Measurements from ENCODE around the gene SLC35C1. TPM values are rescaled to one million over a fixed set of nuclear protein-coding genes. Genes with fewer than 3 reads are reported as not detected.

Gene SLC35C1
- total RNA-seq, 2 experiments from 2014 or later = 18.0 to 20.2 TPM

DNA sequence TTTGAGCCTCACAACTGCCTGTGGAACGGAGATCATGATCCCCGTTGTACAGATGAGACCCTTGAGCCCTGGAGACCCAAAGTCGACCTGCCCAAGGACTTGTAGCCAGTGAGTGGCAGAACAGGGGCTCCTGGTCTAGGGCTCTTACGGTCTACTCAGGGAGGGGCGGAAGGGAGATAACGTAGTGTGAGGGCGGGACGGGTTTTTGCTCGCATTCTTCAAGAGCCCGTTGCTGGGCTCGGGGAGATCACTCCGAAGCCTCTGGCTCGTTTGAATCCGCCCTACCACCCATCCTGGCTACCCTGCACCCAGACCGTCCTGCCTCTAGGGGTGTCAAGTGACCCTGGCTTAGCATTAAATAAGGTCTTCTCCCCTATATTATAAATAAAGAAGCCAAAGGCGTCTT is 43.0 kb downstream of the SLC35C1 start:
- POLR2A ChIA-PET = interaction anchor here (1.5 to 3.7 kb wide), 2 partner anchors 14 to 43 kb away, joined by 16 to 27 read pairs; partner anchors contain the start of gene SLC35C1
- peak; percentile 31 for ATAC-seq (ENCODE audit: low read depth)

DNA sequence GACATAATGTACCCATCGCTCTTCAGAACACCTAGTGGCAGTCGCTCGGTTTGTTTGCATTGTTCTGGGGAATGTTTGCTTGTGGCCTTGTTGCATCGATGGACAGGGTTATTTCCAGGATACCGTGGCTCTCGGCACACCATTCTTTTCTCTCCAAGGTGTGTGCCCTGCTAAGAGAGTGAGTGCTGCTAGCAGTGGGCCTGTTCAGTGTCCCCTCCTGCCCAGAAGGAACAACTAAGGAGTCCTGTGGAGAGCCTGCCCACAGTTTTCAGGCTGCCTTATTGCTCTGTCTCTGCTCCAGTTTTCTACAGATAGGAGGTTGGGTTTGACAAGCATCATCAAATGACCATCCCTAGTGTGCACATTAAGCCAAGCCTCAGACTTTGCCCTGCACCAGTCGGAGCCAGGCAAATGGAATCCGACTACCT is 43.7 kb downstream of the SLC35C1 start:
- ATAC-seq (ENCODE audit: low read depth) (no peak), DNase-seq (no peak)
- peak overlapping the region; percentile 88 for H3K4me3 Mint-ChIP-seq
- H3K27me3 Mint-ChIP-seq = peaks cover 11% of the 10 kb centered on the region
- no peak overlapping the region for H3K27ac Mint-ChIP-seq
- peaks cover 32% of the 10 kb centered on the region for H3K4me1 Mint-ChIP-seq
- H3K36me3 Mint-ChIP-seq = peaks cover 2% of the 10 kb centered on the region
- no peaks in the 10 kb centered on the region for H3K9me3 Mint-ChIP-seq
- POLR2A ChIA-PET = no interaction called here

More for the DNA sequence above, 43.0 kb downstream of the SLC35C1 start:
- peaks cover 12% of the 10 kb centered on the region for H3K27me3 Mint-ChIP-seq
- no peak for DNase-seq
- H3K4me1 Mint-ChIP-seq = peaks cover 40% of the 10 kb centered on the region
- peak overlapping the region; percentile 88 for H3K4me3 Mint-ChIP-seq
- no peaks in the 10 kb centered on the region for H3K9me3 Mint-ChIP-seq
- H3K36me3 Mint-ChIP-seq = peaks cover 2% of the 10 kb centered on the region
- peak overlapping the region; percentile 86 for H3K27ac Mint-ChIP-seq

DNA sequence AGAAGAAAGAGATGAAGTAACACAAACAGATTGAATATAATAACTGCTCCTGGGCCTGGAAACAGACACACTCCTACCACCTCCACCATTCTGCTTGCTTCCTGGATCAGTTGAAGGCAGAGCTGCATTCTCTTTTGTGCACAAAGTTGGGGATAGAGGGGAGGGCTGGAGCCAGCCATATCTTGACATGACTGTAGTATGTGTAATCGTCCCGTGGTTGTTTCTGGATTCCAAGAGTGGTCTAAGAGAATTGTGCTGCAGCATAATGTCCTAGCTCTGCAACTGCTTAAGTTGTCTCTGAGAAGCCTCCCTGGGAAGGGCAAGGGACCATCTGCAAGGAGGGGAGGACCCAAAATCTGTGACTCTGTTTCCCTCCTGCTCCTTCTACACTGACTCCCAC is 45.5 kb downstream of the SLC35C1 start:
- peaks cover 28% of the 10 kb centered on the region for H3K4me1 Mint-ChIP-seq
- no peak overlapping the region for H3K4me3 Mint-ChIP-seq
- DNase-seq = no peak
- H3K36me3 Mint-ChIP-seq = peaks cover 2% of the 10 kb centered on the region
- POLR2A ChIA-PET = interaction anchor here (0.8 kb wide), 1 partner anchor 68 kb away, joined by 3 read pairs; the partner anchor contains the start of gene PEX16
- no peak for ATAC-seq (ENCODE audit: low read depth)
- H3K9me3 Mint-ChIP-seq = no peaks in the 10 kb centered on the region
- H3K27me3 Mint-ChIP-seq = peaks cover 5% of the 10 kb centered on the region
- H3K27ac Mint-ChIP-seq = no peak overlapping the region

DNA sequence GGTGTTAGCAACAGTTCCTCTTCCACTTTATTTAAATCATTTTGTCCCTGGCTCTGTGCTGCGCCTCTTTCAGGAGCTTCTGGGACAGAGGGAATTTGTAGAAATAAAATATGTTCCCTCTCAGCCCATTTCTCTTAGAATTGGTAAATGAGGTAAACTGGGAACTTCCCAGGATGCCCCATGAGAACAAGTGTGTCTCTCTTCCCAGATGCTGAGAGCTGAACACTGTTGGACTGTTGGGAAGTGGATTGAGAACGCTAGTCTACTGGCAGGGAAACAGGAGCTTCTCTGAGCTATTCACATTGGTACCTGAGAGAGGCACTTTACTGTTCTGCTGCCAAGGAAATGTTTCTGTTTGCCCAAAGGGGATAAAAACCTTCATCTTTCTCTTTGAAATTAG is 46.3 kb downstream of the SLC35C1 start:
- H3K36me3 Mint-ChIP-seq = peaks cover 2% of the 10 kb centered on the region
- H3K27ac Mint-ChIP-seq = no peak overlapping the region
- no peak overlapping the region for H3K4me3 Mint-ChIP-seq
- POLR2A ChIA-PET = interaction anchor here (0.8 kb wide), 1 partner anchor 67 kb away, joined by 3 read pairs; the partner anchor contains the start of gene PEX16
- DNase-seq (no peak), ATAC-seq (ENCODE audit: low read depth) (no peak)
- peaks cover 28% of the 10 kb centered on the region for H3K4me1 Mint-ChIP-seq
- no peaks in the 10 kb centered on the region for H3K9me3 Mint-ChIP-seq
- no peaks in the 10 kb centered on the region for H3K27me3 Mint-ChIP-seq

DNA sequence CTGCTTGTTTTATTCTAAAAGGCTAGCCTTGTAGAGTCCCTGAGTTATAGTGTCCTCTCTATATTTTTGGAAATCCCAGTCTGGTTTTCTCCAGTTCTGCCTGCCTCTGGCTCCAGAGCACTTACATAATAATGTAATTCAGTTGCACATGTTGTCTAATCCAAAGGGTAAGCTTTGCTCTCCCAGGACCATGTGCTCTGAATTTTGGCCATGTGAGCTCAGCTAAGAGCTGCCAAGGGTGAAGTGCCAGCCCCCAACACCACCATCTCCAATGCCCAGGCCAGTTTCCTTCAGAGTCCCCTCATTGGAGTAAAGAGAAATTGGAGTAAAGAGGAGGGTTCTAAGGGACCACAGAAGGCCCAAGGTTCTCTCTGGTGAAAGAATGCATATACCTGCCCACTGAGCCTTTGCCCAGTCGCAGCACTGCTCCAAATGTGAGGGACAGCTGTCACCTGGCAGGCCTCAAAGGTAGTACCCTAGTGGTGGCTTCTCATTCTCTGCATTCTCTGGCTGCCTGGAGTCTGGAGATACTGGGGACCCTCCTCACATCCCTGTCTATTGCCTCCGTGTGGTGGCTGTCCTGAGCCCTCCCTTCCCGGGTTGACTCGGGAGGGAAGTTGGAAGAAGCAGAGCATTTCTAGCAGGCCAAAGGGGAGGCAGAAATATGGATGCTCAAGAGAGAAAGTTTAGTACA is 47.2 kb downstream of the SLC35C1 start:
- POLR2A ChIA-PET = no interaction called here
- peaks cover 5% of the 10 kb centered on the region for H3K36me3 Mint-ChIP-seq
- H3K4me1 Mint-ChIP-seq = peaks cover 21% of the 10 kb centered on the region
- no peak overlapping the region for H3K4me3 Mint-ChIP-seq
- ATAC-seq (ENCODE audit: low read depth) = no peak
- H3K9me3 Mint-ChIP-seq = no peaks in the 10 kb centered on the region
- H3K27ac Mint-ChIP-seq = no peak overlapping the region
- DNase-seq = no peak
- no peaks in the 10 kb centered on the region for H3K27me3 Mint-ChIP-seq

DNA sequence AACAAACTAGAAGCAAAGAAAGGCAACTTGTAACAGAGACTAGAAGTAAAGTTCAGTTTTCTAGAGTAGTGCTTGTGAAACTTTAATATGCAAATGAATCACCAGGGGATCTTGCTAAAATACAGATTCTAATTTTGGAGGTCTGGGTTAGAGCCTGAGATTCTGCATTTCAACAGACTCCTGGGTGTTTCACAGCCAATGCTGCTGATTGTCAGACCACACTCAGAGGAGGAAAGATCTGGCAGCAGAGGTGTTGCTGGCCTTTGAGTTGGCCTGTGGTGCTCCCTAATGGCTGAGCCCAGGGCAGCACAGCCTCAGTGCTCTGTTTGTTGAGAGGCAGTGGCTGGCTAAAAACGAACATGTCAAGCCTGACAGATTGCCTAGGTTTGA is 47.8 kb downstream of the SLC35C1 start:
- H3K27ac Mint-ChIP-seq = no peak overlapping the region

DNA sequence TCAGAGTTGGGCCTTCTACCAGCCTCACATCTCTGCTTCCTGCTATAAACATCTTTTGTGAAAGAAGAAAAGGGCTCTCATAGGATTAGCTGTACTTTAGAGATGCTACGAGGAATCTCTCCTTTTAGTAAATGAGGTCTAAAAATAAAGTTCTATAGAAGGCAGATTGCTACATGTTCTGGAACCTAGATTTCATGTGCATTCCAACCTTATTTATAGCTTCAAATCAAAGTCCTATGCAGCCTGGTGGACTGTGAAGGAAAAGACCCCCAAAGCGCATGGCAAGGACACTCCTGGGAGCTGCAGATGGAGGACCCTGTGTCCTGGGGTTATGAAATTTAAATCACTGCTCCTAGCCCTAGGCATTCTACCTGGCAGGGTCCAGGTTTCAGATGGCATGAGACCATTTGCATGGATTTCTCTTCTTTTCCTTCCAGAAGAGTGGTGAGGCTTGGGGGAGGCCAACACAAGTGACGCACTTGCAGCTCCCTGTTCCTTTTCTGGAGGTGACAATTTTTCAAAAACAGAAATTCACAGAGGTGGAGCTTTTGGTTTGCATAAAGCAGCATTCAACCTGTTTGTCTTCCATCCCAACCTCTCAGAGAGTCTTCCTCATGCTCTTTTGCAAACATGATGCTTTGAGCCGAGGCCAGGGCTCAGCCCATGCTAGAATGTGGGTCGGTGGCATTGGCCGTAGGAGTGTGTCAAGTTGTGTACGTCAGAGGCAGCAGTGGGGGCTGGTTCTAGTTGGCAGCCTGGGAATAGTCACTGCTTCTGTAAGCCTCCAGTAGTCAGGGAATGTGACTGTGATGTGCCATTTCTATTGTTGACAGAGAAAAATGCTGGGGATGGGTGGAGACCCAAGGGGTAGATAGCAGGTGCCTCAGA is 48.6 kb downstream of the SLC35C1 start:
- Mint-ChIP-seq H3K27ac (no peak overlapping the region), H3K4me1 (peaks cover 16% of the 10 kb centered on the region), H3K36me3 (peaks cover 8% of the 10 kb centered on the region), H3K27me3 (no peaks in the 10 kb centered on the region), H3K4me3 (no peak overlapping the region), H3K9me3 (no peaks in the 10 kb centered on the region)
- ATAC-seq (ENCODE audit: low read depth) = no peak
- no peak for DNase-seq
- POLR2A ChIA-PET = no interaction called here

More for the DNA sequence above, 47.8 kb downstream of the SLC35C1 start:
- H3K36me3 Mint-ChIP-seq = peaks cover 8% of the 10 kb centered on the region
- peaks cover 21% of the 10 kb centered on the region for H3K4me1 Mint-ChIP-seq
- no peak for DNase-seq
- POLR2A ChIA-PET = no interaction called here
- no peaks in the 10 kb centered on the region for H3K27me3 Mint-ChIP-seq
- no peak for ATAC-seq (ENCODE audit: low read depth)
- H3K4me3 Mint-ChIP-seq = no peak overlapping the region
- H3K9me3 Mint-ChIP-seq = no peaks in the 10 kb centered on the region

GRCh38 chr11:45855308-45855707 is 50.4 kb downstream of the SLC35C1 start:
- Mint-ChIP-seq H3K9me3 (no peaks in the 10 kb centered on the region), H3K27me3 (no peaks in the 10 kb centered on the region), H3K27ac (no peak overlapping the region), H3K4me3 (no peak overlapping the region), H3K4me1 (peaks cover 6% of the 10 kb centered on the region), H3K36me3 (peaks cover 10% of the 10 kb centered on the region)
- DNase-seq = no peak
- no peak for ATAC-seq (ENCODE audit: low read depth)
- POLR2A ChIA-PET = no interaction called here

- Mint-ChIP-seq H3K4me3 (no peak overlapping the region), H3K27me3 (no peaks in the 10 kb centered on the region), H3K36me3 (peaks cover 9% of the 10 kb centered on the region), H3K27ac (no peak overlapping the region), H3K4me1 (peaks cover 2% of the 10 kb centered on the region), H3K9me3 (no peaks in the 10 kb centered on the region)
- ATAC-seq (ENCODE audit: low read depth) (no peak), DNase-seq (no peak)
- POLR2A ChIA-PET = no interaction called here
These were observed 51.1 kb downstream of the SLC35C1 start for GRCh38 chr11:45856044-45856468.

DNA sequence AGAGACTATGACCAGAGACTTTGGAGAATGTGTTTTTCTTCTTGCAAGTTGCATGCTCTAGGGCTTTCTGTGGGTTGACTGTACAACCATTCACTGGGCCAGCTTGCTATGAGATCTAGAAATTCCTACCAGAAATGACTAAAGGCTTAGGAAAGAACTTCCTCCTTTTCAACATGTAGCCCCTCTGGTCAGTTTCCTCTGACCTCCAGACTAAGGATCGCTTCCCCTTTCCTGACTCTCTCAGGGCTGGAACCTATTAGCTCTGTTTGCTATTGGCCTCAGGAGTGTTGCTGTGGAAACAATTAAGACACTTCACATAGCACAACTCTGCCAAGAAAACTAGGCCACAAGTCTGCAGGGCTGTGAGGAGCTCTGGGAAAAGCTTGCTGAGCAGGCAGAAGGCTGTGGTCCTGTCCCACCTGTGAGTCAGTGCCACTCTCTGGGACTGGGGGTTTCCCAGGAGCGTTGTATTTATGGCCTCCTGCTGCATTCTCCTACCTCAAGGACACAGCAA is 53.1 kb downstream of the SLC35C1 start:
- H3K4me1 Mint-ChIP-seq = no peaks in the 10 kb centered on the region
- H3K4me3 Mint-ChIP-seq = no peak overlapping the region
- H3K27ac Mint-ChIP-seq = no peak overlapping the region
- H3K9me3 Mint-ChIP-seq = no peaks in the 10 kb centered on the region
- H3K27me3 Mint-ChIP-seq = no peaks in the 10 kb centered on the region
- H3K36me3 Mint-ChIP-seq = peaks cover 9% of the 10 kb centered on the region
- ATAC-seq (ENCODE audit: low read depth) = no peak
- POLR2A ChIA-PET = no interaction called here
- DNase-seq = no peak

GRCh38 chr11:45858751-45859398 is 53.9 kb downstream of the SLC35C1 start:
- Mint-ChIP-seq H3K4me1 (no peaks in the 10 kb centered on the region), H3K27ac (no peak overlapping the region), H3K9me3 (no peaks in the 10 kb centered on the region), H3K27me3 (no peaks in the 10 kb centered on the region), H3K4me3 (no peak overlapping the region), H3K36me3 (peaks cover 12% of the 10 kb centered on the region)
- ATAC-seq (ENCODE audit: low read depth) (no peak), DNase-seq (no peak)
- POLR2A ChIA-PET = no interaction called here

- POLR2A ChIA-PET = no interaction called here
- no peaks in the 10 kb centered on the region for H3K9me3 Mint-ChIP-seq
- H3K4me3 Mint-ChIP-seq = no peak overlapping the region
- ATAC-seq (ENCODE audit: low read depth) (no peak), DNase-seq (no peak)
- H3K36me3 Mint-ChIP-seq = peaks cover 12% of the 10 kb centered on the region
- H3K27ac Mint-ChIP-seq = no peak overlapping the region
- H3K27me3 Mint-ChIP-seq = no peaks in the 10 kb centered on the region
- no peaks in the 10 kb centered on the region for H3K4me1 Mint-ChIP-seq
These were observed 54.8 kb downstream of the SLC35C1 start for GRCh38 chr11:45859661-45860140.

- no peak for DNase-seq
- H3K4me3 Mint-ChIP-seq = no peak overlapping the region
- no peaks in the 10 kb centered on the region for H3K27me3 Mint-ChIP-seq
- POLR2A ChIA-PET = no interaction called here
- no peak overlapping the region for H3K27ac Mint-ChIP-seq
- H3K9me3 Mint-ChIP-seq = no peaks in the 10 kb centered on the region
- no peaks in the 10 kb centered on the region for H3K4me1 Mint-ChIP-seq
- ATAC-seq (ENCODE audit: low read depth) = no peak
- H3K36me3 Mint-ChIP-seq = peaks cover 12% of the 10 kb centered on the region
These were observed 55.4 kb downstream of the SLC35C1 start for GRCh38 chr11:45860348-45860747.

Data from activated naive CD8-positive, alpha-beta T cell treated with anti-CD3 and anti-CD28 coated beads, Interleukin-2, amount 10 ng/mL, durations not matched to agents 7 days and 5 days (primary cell).